ENCODE results near the gene LTA4H. TPM values are rescaled to one million over a fixed set of nuclear protein-coding genes. Genes with fewer than 3 reads are reported as not detected.
A peak's percentile ranks its signal among the peaks of the same experiment; 100 is the strongest.

The LTA4H gene
- total RNA-seq, 1 experiment from 2014 or later: 118 TPM

DNA sequence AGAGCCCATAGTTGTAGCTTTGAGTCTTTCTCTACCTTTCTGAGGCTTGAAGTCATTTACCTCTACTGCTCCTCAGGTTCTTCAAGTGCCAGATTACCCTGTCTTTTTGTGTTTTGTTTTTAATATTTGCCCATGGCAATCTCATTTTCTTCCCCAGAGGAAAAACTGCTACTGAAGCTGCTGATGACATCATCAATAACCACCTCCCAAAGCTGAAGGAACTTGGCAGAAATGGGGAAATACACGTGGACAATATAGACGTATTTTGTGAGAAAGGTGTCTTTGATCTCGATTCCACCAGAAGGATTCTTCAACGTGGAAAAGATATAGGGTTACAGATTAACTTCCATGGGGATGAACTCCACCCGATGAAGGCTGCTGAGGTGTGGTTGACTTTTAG is 75.1 kb downstream of the LTA4H start:
- Histone ChIP-seq H3F3A (ENCODE audit: insufficient read depth, low read depth) (no peaks in the 10 kb centered on the region), H3K27ac (no peak overlapping the region), H3K79me2 (ENCODE audit: low read depth) (no peaks in the 10 kb centered on the region), H3K4me2 (no peak overlapping the region), H3K4me1 (replicated peaks; ENCODE audit: insufficient read depth) (no peaks in the 10 kb centered on the region), H4K20me1 (ENCODE audit: insufficient read depth) (no peaks in the 10 kb centered on the region), H3K9me2 (ENCODE audit: insufficient read depth) (no peaks in the 10 kb centered on the region), H3K36me3 (ENCODE audit: low read depth) (no peaks in the 10 kb centered on the region), H3K9me3 (ENCODE audit: insufficient read depth, low read depth) (no peaks in the 10 kb centered on the region), H2AFZ (no peak overlapping the region), H3K4me3 (no peak overlapping the region), H3K27me3 (ENCODE audit: insufficient read depth, low read depth) (no peaks in the 10 kb centered on the region)
- TF ChIP-seq, protein P1, sequence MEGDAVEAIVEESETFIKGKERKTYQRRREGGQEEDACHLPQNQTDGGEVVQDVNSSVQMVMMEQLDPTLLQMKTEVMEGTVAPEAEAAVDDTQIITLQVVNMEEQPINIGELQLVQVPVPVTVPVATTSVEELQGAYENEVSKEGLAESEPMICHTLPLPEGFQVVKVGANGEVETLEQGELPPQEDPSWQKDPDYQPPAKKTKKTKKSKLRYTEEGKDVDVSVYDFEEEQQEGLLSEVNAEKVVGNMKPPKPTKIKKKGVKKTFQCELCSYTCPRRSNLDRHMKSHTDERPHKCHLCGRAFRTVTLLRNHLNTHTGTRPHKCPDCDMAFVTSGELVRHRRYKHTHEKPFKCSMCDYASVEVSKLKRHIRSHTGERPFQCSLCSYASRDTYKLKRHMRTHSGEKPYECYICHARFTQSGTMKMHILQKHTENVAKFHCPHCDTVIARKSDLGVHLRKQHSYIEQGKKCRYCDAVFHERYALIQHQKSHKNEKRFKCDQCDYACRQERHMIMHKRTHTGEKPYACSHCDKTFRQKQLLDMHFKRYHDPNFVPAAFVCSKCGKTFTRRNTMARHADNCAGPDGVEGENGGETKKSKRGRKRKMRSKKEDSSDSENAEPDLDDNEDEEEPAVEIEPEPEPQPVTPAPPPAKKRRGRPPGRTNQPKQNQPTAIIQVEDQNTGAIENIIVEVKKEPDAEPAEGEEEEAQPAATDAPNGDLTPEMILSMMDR (conservative IDR thresholded peaks at IDR 0.05): no peak
- no peak for TF ChIP-seq EZH2 (IDR thresholded peaks at IDR 0.05; ENCODE audit: low read depth)
- no peak for DNase-seq
- no TSS peak for BruUV-seq (replicated peaks)
- POLR2A ChIA-PET (ENCODE audit: unreplicated experiment): no interaction called here
- CTCF ChIA-PET: no interaction called here
- intact Hi-C loops (cut with micrococcal nuclease; ENCODE audit: unreplicated experiment): no loop called here

DNA sequence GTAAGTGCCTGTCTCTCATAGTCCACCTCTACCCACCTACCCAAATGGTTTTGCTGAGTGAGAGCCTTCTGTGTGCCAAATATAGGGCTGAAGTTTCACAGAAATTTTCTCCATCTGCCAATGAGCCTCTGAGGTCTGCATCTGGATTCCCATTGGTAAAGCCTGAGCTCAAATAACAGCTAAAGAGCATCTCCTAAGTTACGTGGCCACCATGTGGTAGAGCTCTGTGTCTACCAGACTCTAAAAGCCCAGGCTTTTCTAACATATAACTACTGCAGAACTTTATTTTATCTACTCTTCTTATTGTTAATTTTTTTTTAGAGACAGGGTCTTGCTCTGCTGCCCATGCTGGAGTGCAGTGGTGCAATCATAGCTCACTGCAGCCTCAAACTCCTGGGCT is 76.3 kb downstream of the LTA4H start:
- Histone ChIP-seq H3K4me3 (no peak overlapping the region), H3K27me3 (ENCODE audit: insufficient read depth, low read depth) (no peaks in the 10 kb centered on the region), H4K20me1 (ENCODE audit: insufficient read depth) (no peaks in the 10 kb centered on the region), H3K4me1 (replicated peaks; ENCODE audit: insufficient read depth) (no peaks in the 10 kb centered on the region), H3K9me2 (ENCODE audit: insufficient read depth) (no peaks in the 10 kb centered on the region), H2AFZ (no peak overlapping the region), H3F3A (ENCODE audit: insufficient read depth, low read depth) (no peaks in the 10 kb centered on the region), H3K4me2 (no peak overlapping the region), H3K79me2 (ENCODE audit: low read depth) (no peaks in the 10 kb centered on the region), H3K9me3 (ENCODE audit: insufficient read depth, low read depth) (no peaks in the 10 kb centered on the region), H3K27ac (no peak overlapping the region), H3K36me3 (ENCODE audit: low read depth) (no peaks in the 10 kb centered on the region)
- DNase-seq: peak in 1 of 2 experiments; percentile 44
- intact Hi-C loops (cut with micrococcal nuclease; ENCODE audit: unreplicated experiment): no loop called here
- ChIA-PET POLR2A (ENCODE audit: unreplicated experiment) (interaction anchor here (0.6 kb wide), 2 partner anchors 60 to 442 kb away, joined by 3 read pairs; no protein-coding TSS in a partner anchor), CTCF (no interaction called here)
- BruUV-seq (replicated peaks): no TSS peak
- TF ChIP-seq EZH2 (IDR thresholded peaks at IDR 0.05; ENCODE audit: low read depth): no peak
- TF ChIP-seq, protein P1 (conservative IDR thresholded peaks at IDR 0.05): no peak; the same call in 1 of the 2 replicates

DNA sequence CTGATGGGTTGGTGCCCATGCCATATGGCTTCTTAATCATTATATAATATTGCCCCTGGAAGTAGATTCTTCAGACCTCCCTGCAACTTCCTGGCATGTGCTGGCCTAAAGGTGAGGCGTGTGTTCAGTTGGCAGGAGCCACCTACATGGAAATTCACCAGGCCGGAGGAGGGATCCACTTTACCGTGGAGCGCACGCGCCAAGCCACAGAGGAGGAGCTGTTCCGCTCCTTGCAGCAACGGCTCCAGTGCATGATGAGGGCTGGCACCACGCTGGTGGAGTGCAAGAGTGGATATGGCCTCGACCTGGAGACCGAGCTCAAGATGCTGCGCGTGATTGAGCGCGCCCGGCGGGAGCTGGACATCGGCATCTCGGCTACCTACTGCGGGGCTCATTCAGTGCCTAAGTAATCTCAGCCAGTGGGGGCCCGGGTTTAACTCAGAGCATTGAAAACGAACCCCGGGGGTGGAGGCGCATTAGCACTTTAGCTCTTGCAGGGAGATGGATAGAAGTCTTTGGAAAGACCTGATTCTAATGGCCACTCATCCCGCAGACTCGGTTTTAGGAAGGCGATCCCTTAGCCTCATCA is 78.7 kb downstream of the LTA4H start:
- no TSS peak for BruUV-seq (replicated peaks)
- no peak overlapping the region for H3K4me2 ChIP-seq
- no peaks in the 10 kb centered on the region for H3K27me3 ChIP-seq (ENCODE audit: insufficient read depth, low read depth)
- intact Hi-C loops (cut with micrococcal nuclease; ENCODE audit: unreplicated experiment): no loop called here
- no peak for DNase-seq
- H3K4me1 ChIP-seq (replicated peaks; ENCODE audit: insufficient read depth): no peaks in the 10 kb centered on the region
- no peaks in the 10 kb centered on the region for H3K9me2 ChIP-seq (ENCODE audit: insufficient read depth)
- no peak overlapping the region for H3K27ac ChIP-seq
- no peaks in the 10 kb centered on the region for H3F3A ChIP-seq (ENCODE audit: insufficient read depth, low read depth)
- H3K36me3 ChIP-seq (ENCODE audit: low read depth): no peaks in the 10 kb centered on the region
- ChIA-PET POLR2A (ENCODE audit: unreplicated experiment) (interaction anchor here (0.5 kb wide), 1 partner anchor 977 kb away, joined by 6 read pairs; no protein-coding TSS in a partner anchor), CTCF (no interaction called here)
- H2AFZ ChIP-seq: no peak overlapping the region
- H4K20me1 ChIP-seq (ENCODE audit: insufficient read depth): no peaks in the 10 kb centered on the region
- H3K9me3 ChIP-seq (ENCODE audit: insufficient read depth, low read depth): no peaks in the 10 kb centered on the region
- no peaks in the 10 kb centered on the region for H3K79me2 ChIP-seq (ENCODE audit: low read depth)
- TF ChIP-seq, protein P1 (conservative IDR thresholded peaks at IDR 0.05): no peak
- TF ChIP-seq EZH2 (IDR thresholded peaks at IDR 0.05; ENCODE audit: low read depth): no peak
- H3K4me3 ChIP-seq: no peak overlapping the region

All from PC-9 (cell line).